Nephron (organoid): ENCODE measurements around the gene MTERF4.

Experiments
- H3K27ac Mint-ChIP-seq, 3 experiments: 2 replicates each; pipeline ENCODE4 v1.8.0; 2020; ENCODE audit warnings: mixed read lengths in 3 of 3, mild to moderate bottlenecking in 2 of 3, moderate library complexity in 1 of 3
- H3K27me3 Mint-ChIP-seq: 2 replicates; pipeline ENCODE4 v1.8.0; 2021; ENCODE audit warnings: low read depth, mild to moderate bottlenecking, moderate library complexity, mixed read lengths
- H3K36me3 Mint-ChIP-seq: 2 replicates; pipeline ENCODE4 v1.8.0; 2020; ENCODE audit warnings: low read depth, mixed read lengths
- H3K4me1 Mint-ChIP-seq: 2 replicates; pipeline ENCODE4 v1.8.0; 2020; ENCODE audit warnings: mixed read lengths
- H3K4me3 Mint-ChIP-seq, 3 experiments: 2 replicates each; pipeline ENCODE4 v1.8.0; 2020; ENCODE audit warnings: mild to moderate bottlenecking in 3 of 3, mixed read lengths in 3 of 3, moderate library complexity in 2 of 3
- H3K9me3 Mint-ChIP-seq: 2 replicates; pipeline ENCODE4 v1.8.0; 2020; ENCODE audit warnings: mixed read lengths
- CTCF ChIP-seq, 3 experiments: fragments of 200-600 bp; sonication (generic); IDR thresholded peaks; one replicate each; pipeline ENCODE4 v1.5.0; 2021; ENCODE audit warnings: antibody characterized with exemption in 3 of 3; ENCODE audit not compliant: unreplicated experiment in 3 of 3

The MTERF4 gene

DNA sequence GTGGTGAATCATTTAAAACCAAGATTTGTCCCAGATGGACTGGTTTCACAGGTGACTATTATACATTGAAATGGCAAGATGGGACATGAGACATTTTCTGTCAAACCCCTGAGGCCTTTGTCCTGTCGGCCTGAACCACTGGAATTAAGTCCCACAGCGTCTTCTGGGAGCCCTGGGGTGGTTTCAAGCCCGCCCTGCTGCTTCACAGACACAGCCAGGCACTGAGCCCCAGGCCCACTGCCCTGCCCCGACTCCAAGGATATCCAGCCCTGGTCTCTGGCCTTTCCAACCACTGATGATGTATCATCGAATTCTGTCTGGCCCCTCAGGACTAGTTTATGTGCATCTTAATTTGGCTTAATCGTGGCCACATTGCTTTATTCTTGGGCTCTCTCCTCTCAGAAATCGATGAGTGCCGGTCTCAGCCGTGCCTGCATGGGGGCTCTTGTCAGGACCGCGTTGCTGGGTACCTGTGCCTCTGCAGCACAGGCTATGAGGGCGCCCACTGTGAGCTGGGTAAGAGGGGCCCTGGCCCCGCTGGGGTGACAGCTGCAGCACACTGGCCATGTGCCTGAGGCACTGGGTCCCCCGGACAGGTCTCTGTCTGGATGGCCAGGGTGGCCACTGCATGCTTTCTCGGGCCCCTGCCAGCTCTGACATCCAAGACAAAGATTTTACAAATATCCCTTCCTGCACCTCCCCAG is 39.5 kb downstream of the MTERF4 start:
- no peaks in the 10 kb centered on the region for H3K9me3 Mint-ChIP-seq
- TF ChIP-seq CTCF (IDR thresholded peaks at IDR 0.05; ENCODE audit: unreplicated experiment in 3 of 3) = no peak
- no peaks in the 10 kb centered on the region for H3K4me1 Mint-ChIP-seq
- peaks cover 24% of the 10 kb centered on the region for H3K27me3 Mint-ChIP-seq
- H3K27ac Mint-ChIP-seq = no peak overlapping the region
- peaks cover 7% of the 10 kb centered on the region for H3K36me3 Mint-ChIP-seq
- H3K4me3 Mint-ChIP-seq = no peak overlapping the region

- Mint-ChIP-seq H3K4me3 (no peak overlapping the region), H3K36me3 (peaks cover 7% of the 10 kb centered on the region), H3K27me3 (peaks cover 21% of the 10 kb centered on the region), H3K27ac (no peak overlapping the region), H3K4me1 (no peaks in the 10 kb centered on the region), H3K9me3 (no peaks in the 10 kb centered on the region)
- no peak for TF ChIP-seq CTCF (IDR thresholded peaks at IDR 0.05; ENCODE audit: unreplicated experiment in 3 of 3)
Observed at GRCh38 chr2:241061275-241061674, 40.8 kb downstream of the MTERF4 start.

GRCh38 chr2:241053576-241054251 is 48.4 kb downstream of the MTERF4 start:
- Mint-ChIP-seq H3K27me3 (peaks cover 20% of the 10 kb centered on the region), H3K4me3 (no peak overlapping the region), H3K27ac (no peak overlapping the region), H3K36me3 (peaks cover 9% of the 10 kb centered on the region), H3K9me3 (no peaks in the 10 kb centered on the region), H3K4me1 (no peaks in the 10 kb centered on the region)
- TF ChIP-seq CTCF (IDR thresholded peaks at IDR 0.05; ENCODE audit: unreplicated experiment in 3 of 3) = no peak

- no peak for TF ChIP-seq CTCF (IDR thresholded peaks at IDR 0.05; ENCODE audit: unreplicated experiment in 3 of 3)
- Mint-ChIP-seq H3K36me3 (peaks cover 9% of the 10 kb centered on the region), H3K4me1 (no peaks in the 10 kb centered on the region), H3K4me3 (no peak overlapping the region), H3K9me3 (no peaks in the 10 kb centered on the region), H3K27me3 (peaks cover 18% of the 10 kb centered on the region), H3K27ac (no peak overlapping the region)
Observed at GRCh38 chr2:241052677-241053360, 49.3 kb downstream of the MTERF4 start.

- no peak overlapping the region for H3K27ac Mint-ChIP-seq
- H3K9me3 Mint-ChIP-seq = peaks cover 3% of the 10 kb centered on the region
- no peaks in the 10 kb centered on the region for H3K4me1 Mint-ChIP-seq
- H3K4me3 Mint-ChIP-seq = no peak overlapping the region
- peaks cover 13% of the 10 kb centered on the region for H3K36me3 Mint-ChIP-seq
- no peak for TF ChIP-seq CTCF (IDR thresholded peaks at IDR 0.05; ENCODE audit: unreplicated experiment in 3 of 3)
- H3K27me3 Mint-ChIP-seq = peaks cover 19% of the 10 kb centered on the region
Observed at GRCh38 chr2:241051578-241052487, 50.3 kb downstream of the MTERF4 start.
